Activated T-helper 2 cell treated with anti-CD3 and anti-CD28 coated beads, Interferon-gamma antibody, Interleukin-2, Interleukin-4, amounts not matched to agents 10 μg/mL and 5 μg/mL and 100 μg/mL, durations not matched to agents 14 hours and 24 hours and 36 hours (primary cell): ENCODE measurements around the gene PLAA. TPM values are rescaled to one million over a fixed set of nuclear protein-coding genes. Genes with fewer than 3 reads are reported as not detected.

Experiments used
- DNase-seq: peaks from one replicate; pipeline ENCODE4 v3.0.0; 2021; ENCODE audit warnings: low spot score
- H3K27ac Mint-ChIP-seq: one replicate; pipeline ENCODE4 v1.8.0; 2021; ENCODE audit warnings: mixed read lengths
- H3K27me3 Mint-ChIP-seq: one replicate; pipeline ENCODE4 v1.8.0; 2021; ENCODE audit warnings: low read depth, mixed read lengths
- H3K36me3 Mint-ChIP-seq: one replicate; pipeline ENCODE4 v1.8.0; 2021; ENCODE audit warnings: low read depth, mixed read lengths
- H3K4me1 Mint-ChIP-seq: one replicate; pipeline ENCODE4 v1.8.0; 2021; ENCODE audit warnings: low read depth, mixed read lengths
- H3K4me3 Mint-ChIP-seq: one replicate; pipeline ENCODE4 v1.8.0; 2021; ENCODE audit warnings: low read depth, mild to moderate bottlenecking, moderate library complexity, mixed read lengths
- H3K9me3 Mint-ChIP-seq: one replicate; pipeline ENCODE4 v1.8.0; 2021; ENCODE audit warnings: mixed read lengths
- intact Hi-C: fragments of 100-400 bp; cut with micrococcal nuclease; formaldehyde crosslinking; loops from one replicate; pipeline ENCODE4 v1.15.1; 2023
- total RNA-seq: library from RNA; stranded (reverse); gene quantifications from 2 replicates; pipeline ENCODE4 v1.2.3, GENCODE V29; 2022

The PLAA gene
- 36.4 and 42.0 TPM in 2 replicates for total RNA-seq

- intact Hi-C loops: loop anchor here (1.0 to 5.0 kb wide), 4 partner anchors 9 to 625 kb away; partner anchors contain the start of genes CAAP1 and IFT74
- H3K4me1 Mint-ChIP-seq: peaks cover 47% of the 10 kb centered on the region
- H3K4me3 Mint-ChIP-seq: peak within 1 kb of the TSS; percentile 95
- no peaks in the 10 kb centered on the region for H3K27me3 Mint-ChIP-seq
- peaks cover 34% of the 10 kb centered on the region for H3K36me3 Mint-ChIP-seq
- H3K27ac Mint-ChIP-seq: peak within 1 kb of the TSS; percentile 100
- DNase-seq: peak; percentile 83
- H3K9me3 Mint-ChIP-seq: no peaks in the 10 kb centered on the region
Observed at GRCh38 chr9:26946753-26947727, at the start of gene PLAA. TSS of gene PLAA (minus strand) at chr9:26947242. CDS start at chr9:26947045, 197 bp downstream.

GRCh38 chr9:26995810-26996209 lies 48.8 kb upstream of the PLAA start:
- Mint-ChIP-seq H3K27me3 (no peaks in the 10 kb centered on the region), H3K4me3 (no peak overlapping the region), H3K27ac (no peak overlapping the region), H3K4me1 (no peaks in the 10 kb centered on the region), H3K36me3 (no peaks in the 10 kb centered on the region), H3K9me3 (no peaks in the 10 kb centered on the region)
- DNase-seq: no peak
- intact Hi-C loops: no loop called here

GRCh38 chr9:26983340-26983739 lies 36.3 kb upstream of the PLAA start:
- H3K4me1 Mint-ChIP-seq: no peaks in the 10 kb centered on the region

GRCh38 chr9:26975728-26976707 lies 29.0 kb upstream of the PLAA start:
- no peaks in the 10 kb centered on the region for H3K4me1 Mint-ChIP-seq
- intact Hi-C loops: loop anchor here (1.0 kb wide), 1 partner anchor 232 kb away; no protein-coding TSS in a partner anchor
- no peak for DNase-seq
- no peaks in the 10 kb centered on the region for H3K27me3 Mint-ChIP-seq
- no peak overlapping the region for H3K4me3 Mint-ChIP-seq
- H3K36me3 Mint-ChIP-seq: no peaks in the 10 kb centered on the region
- no peak overlapping the region for H3K27ac Mint-ChIP-seq
- H3K9me3 Mint-ChIP-seq: no peaks in the 10 kb centered on the region

More at GRCh38 chr9:26983340-26983739, 36.3 kb upstream of the PLAA start:
- no peaks in the 10 kb centered on the region for H3K9me3 Mint-ChIP-seq
- no peak for DNase-seq
- H3K27me3 Mint-ChIP-seq: no peaks in the 10 kb centered on the region
- H3K36me3 Mint-ChIP-seq: peaks cover 6% of the 10 kb centered on the region
- H3K27ac Mint-ChIP-seq: no peak overlapping the region
- intact Hi-C loops: no loop called here
- no peak overlapping the region for H3K4me3 Mint-ChIP-seq

- H3K27me3 Mint-ChIP-seq: no peaks in the 10 kb centered on the region
- DNase-seq: no peak
- no peak overlapping the region for H3K27ac Mint-ChIP-seq
- H3K4me3 Mint-ChIP-seq: no peak overlapping the region
- H3K9me3 Mint-ChIP-seq: peaks cover 2% of the 10 kb centered on the region
- H3K36me3 Mint-ChIP-seq: no peaks in the 10 kb centered on the region
- no peaks in the 10 kb centered on the region for H3K4me1 Mint-ChIP-seq
- intact Hi-C loops: loop anchor here (1.0 kb wide), 1 partner anchor 231 kb away; no protein-coding TSS in a partner anchor
Observed at GRCh38 chr9:26974927-26975326, 27.9 kb upstream of the PLAA start.

GRCh38 chr9:26973989-26974388 lies 26.9 kb upstream of the PLAA start:
- DNase-seq: no peak
- intact Hi-C loops: no loop called here
- no peaks in the 10 kb centered on the region for H3K27me3 Mint-ChIP-seq
- no peak overlapping the region for H3K27ac Mint-ChIP-seq
- no peaks in the 10 kb centered on the region for H3K4me1 Mint-ChIP-seq
- H3K4me3 Mint-ChIP-seq: no peak overlapping the region
- peaks cover 8% of the 10 kb centered on the region for H3K9me3 Mint-ChIP-seq
- H3K36me3 Mint-ChIP-seq: no peaks in the 10 kb centered on the region

- Mint-ChIP-seq H3K36me3 (no peaks in the 10 kb centered on the region), H3K4me3 (no peak overlapping the region), H3K27me3 (no peaks in the 10 kb centered on the region), H3K9me3 (peaks cover 8% of the 10 kb centered on the region), H3K27ac (no peak overlapping the region), H3K4me1 (no peaks in the 10 kb centered on the region)
- no peak for DNase-seq
- intact Hi-C loops: no loop called here
Observed at GRCh38 chr9:26971721-26972120, 24.7 kb upstream of the PLAA start.

GRCh38 chr9:26956860-26957233 lies 9.8 kb upstream of the PLAA start:
- Mint-ChIP-seq H3K4me3 (peak overlapping the region; percentile 86), H3K27ac (peak overlapping the region; percentile 92), H3K27me3 (no peaks in the 10 kb centered on the region), H3K4me1 (peaks cover 34% of the 10 kb centered on the region), H3K9me3 (no peaks in the 10 kb centered on the region), H3K36me3 (peaks cover 5% of the 10 kb centered on the region)
- intact Hi-C loops: loop anchor here (1.0 kb wide), 2 partner anchors 10 to 65 kb away; partner anchors contain the start of genes CAAP1 and PLAA
- no peak for DNase-seq

GRCh38 chr9:26955921-26956859 lies 9.1 kb upstream of the PLAA start, which contains the start of gene IFT74:
TSS of gene IFT74 (plus strand) at chr9:26956412. CDS start at chr9:26961968, 5,556 bp downstream.
- Mint-ChIP-seq H3K27ac (peak within 1 kb of the TSS; percentile 92), H3K36me3 (no peaks in the 10 kb centered on the region), H3K4me1 (peaks cover 34% of the 10 kb centered on the region), H3K27me3 (no peaks in the 10 kb centered on the region), H3K9me3 (no peaks in the 10 kb centered on the region), H3K4me3 (peak within 1 kb of the TSS; percentile 86)
- intact Hi-C loops: loop anchor here (1.0 kb wide), 2 partner anchors 9 to 64 kb away; partner anchors contain the start of genes CAAP1 and PLAA
- DNase-seq: peak; percentile 92

GRCh38 chr9:26955222-26955903 lies 8.3 kb upstream of the PLAA start:
- Mint-ChIP-seq H3K4me3 (peak overlapping the region; percentile 86), H3K36me3 (no peaks in the 10 kb centered on the region), H3K9me3 (no peaks in the 10 kb centered on the region), H3K27me3 (no peaks in the 10 kb centered on the region), H3K4me1 (peaks cover 34% of the 10 kb centered on the region), H3K27ac (peak overlapping the region; percentile 92)
- intact Hi-C loops: no loop called here
- no peak for DNase-seq

GRCh38 chr9:26954050-26954508 lies 7.0 kb upstream of the PLAA start:
- Mint-ChIP-seq H3K27ac (peak overlapping the region; percentile 81), H3K4me1 (peaks cover 40% of the 10 kb centered on the region), H3K9me3 (no peaks in the 10 kb centered on the region), H3K27me3 (no peaks in the 10 kb centered on the region), H3K36me3 (no peaks in the 10 kb centered on the region), H3K4me3 (peak overlapping the region; percentile 62)
- intact Hi-C loops: no loop called here
- no peak for DNase-seq
